Ramos (cell line): ENCODE measurements around the gene OR1D2.
"Not testable (repeated sequence)": the region's sequence is repeated elsewhere in the genome, so short reads cannot be mapped to it uniquely, and the experiment has no call there.

ENCODE experiments used
- in situ Hi-C: fragments of 300-500 bp; cut with MboI; formaldehyde crosslinking; loops from one replicate; pipeline ENCODE4 v1.14.3; 2022; ENCODE audit warnings: low sequenced_read_pairs; ENCODE audit not compliant: unreplicated experiment

The OR1D2 gene, protein sequence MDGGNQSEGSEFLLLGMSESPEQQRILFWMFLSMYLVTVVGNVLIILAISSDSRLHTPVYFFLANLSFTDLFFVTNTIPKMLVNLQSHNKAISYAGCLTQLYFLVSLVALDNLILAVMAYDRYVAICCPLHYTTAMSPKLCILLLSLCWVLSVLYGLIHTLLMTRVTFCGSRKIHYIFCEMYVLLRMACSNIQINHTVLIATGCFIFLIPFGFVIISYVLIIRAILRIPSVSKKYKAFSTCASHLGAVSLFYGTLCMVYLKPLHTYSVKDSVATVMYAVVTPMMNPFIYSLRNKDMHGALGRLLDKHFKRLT

GRCh38 chr17:3104322-3104721, at the start of gene OR1D2:
Gene OR1D2 (minus strand): TSS chr17:3104422. CDS start chr17:3092996, 11,426 bp downstream.
- in situ Hi-C loops: no loop called here

GRCh38 chr17:3137494-3137893, 33.3 kb upstream of the OR1D2 start:
- in situ Hi-C loops: not testable (repeated sequence)

- in situ Hi-C loops: no loop called here
Observed at GRCh38 chr17:3127451-3127850, 23.2 kb upstream of the OR1D2 start, which contains the start of gene OR1G1. Gene OR1G1 (minus strand): TSS chr17:3127551. CDS start chr17:3127551, 0 bp downstream.

- in situ Hi-C loops: not testable (repeated sequence)
Observed at GRCh38 chr17:3073850-3074249, 30.4 kb downstream of the OR1D2 start.

GRCh38 chr17:3065192-3065591, 39.0 kb downstream of the OR1D2 start:
- in situ Hi-C loops: not testable (repeated sequence)

GRCh38 chr17:3063507-3063906, 40.7 kb downstream of the OR1D2 start, which contains the start of gene OR1D5:
Gene OR1D5 (minus strand): TSS chr17:3063607. CDS start chr17:3063607, 0 bp downstream.
- in situ Hi-C loops: not testable (repeated sequence)

DNA sequence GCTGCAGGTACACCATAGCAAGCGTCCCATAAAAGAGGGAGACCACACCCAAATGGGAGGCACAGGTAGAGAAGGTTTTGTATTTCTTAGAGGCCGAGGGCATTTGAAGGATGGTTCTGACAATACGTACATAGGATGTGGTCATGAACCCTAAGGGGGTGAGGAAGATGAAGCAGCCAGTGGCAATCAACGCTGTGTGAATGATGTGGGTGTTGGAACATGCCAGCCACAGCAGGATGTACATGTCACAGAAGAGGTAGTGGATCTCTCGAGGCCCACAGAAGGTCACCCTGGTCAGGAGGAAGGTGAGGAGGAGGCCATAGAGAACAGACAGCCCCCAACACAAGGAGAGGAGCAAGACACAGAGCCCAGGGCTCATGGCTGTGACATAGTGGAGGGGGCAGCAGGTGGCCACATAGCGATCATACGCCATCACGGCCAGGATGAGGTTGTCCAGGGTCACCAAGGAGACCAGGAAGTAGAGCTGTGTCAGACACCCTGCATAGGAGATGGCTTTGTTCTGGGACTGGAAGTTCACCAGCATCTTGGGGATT, 41.3 kb downstream of the OR1D2 start:
- in situ Hi-C loops: not testable (repeated sequence)

DNA sequence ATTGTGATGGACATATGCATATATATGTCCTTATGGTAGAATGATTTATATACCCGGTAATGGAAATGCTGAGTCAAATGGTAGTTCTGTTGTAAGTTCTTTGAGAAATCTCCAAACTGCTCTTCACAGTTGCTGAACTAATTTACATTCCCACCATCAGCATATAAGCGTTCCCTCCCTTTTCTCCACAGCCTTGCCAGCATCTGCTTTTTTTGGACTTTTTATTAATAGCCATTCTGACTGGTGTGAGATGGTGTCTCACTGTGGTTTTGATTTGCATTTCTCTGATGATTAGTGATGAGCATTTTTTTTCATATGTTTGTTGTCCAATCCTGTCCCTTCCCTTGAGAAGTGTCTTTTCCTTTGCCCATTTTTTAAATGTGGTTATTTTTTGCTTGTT, 49.4 kb downstream of the OR1D2 start:
- in situ Hi-C loops: not testable (repeated sequence)

DNA sequence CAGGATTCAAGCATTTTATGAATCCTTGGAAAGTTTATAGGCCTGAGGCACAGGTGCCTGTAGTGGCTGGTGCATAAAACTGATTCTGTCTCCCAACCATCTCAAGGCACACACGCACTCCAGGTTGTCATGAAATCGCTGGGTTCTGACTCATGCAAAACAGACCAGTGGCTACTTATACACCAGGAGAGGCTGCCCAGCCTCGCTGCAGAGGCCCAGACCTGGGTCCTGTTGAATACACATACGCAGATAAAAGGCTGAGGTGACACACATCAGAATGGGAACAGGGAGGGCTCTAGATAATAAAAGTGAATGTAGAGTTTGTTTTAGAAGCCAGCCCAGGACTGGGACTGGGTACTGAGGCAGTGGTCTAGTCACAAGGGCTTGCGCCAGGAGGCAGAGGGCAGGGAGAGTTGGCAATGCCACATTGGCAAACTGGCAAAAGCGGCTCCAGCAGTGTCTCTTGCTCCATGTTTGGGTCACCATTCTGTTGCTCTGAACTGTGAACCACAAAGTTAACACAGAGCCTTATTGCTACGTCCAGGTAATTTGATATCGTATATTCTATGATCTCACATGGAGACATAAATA, 54.4 kb downstream of the OR1D2 start:
- in situ Hi-C loops: no loop called here

GRCh38 chr17:3048727-3049471, 55.3 kb downstream of the OR1D2 start:
- in situ Hi-C loops: no loop called here

- in situ Hi-C loops: no loop called here
Observed at GRCh38 chr17:3046753-3047152, 57.5 kb downstream of the OR1D2 start.

- in situ Hi-C loops: no loop called here
Observed at GRCh38 chr17:3043737-3044365, 60.4 kb downstream of the OR1D2 start.

DNA sequence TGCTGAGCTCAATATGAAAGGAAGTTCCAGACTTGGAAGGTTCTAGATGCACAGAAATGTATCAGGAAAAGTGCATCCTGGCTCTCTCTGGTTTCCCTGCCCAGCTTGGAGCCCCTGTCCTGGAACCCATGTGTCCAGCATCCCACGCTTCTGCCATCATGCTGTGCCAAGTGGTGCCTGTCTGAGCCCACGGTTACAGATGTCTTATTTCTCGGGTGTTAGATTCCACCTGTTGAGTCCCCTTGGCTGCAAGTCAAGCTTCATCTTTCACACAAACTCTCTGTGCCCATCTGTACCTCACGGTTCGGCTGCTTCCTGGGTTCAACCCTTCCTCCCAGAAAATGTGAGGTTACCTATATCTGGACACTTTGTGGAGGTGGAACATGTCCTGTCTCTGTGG, 63.3 kb downstream of the OR1D2 start:
- in situ Hi-C loops: no loop called here

GRCh38 chr17:3039736-3040135, 64.5 kb downstream of the OR1D2 start:
- in situ Hi-C loops: no loop called here

- in situ Hi-C loops: no loop called here
Observed at GRCh38 chr17:3038941-3039340, 65.3 kb downstream of the OR1D2 start.
